ENCODE data around the gene ACP3. TPM values are rescaled to one million over a fixed set of nuclear protein-coding genes. Genes with fewer than 3 reads are reported as not detected.
"Not testable (repeated sequence)": the region's sequence is repeated elsewhere in the genome, so short reads cannot be mapped to it uniquely, and the experiment has no call there.

ACP3 gene
- total RNA-seq, 2 donors from 2014 or later, result 8.1 to 23.5 TPM

GRCh38 chr3:132395126-132395525 lies 77.9 kb downstream of the ACP3 start:
- DNase-seq, result no peak
- no peak for TF ChIP-seq CTCF (IDR thresholded peaks at IDR 0.05)
- no peak overlapping the region for H3K9ac ChIP-seq (ENCODE audit: low read depth in 2 of 2, low read length in 2 of 2)
- H3K4me3 ChIP-seq, result no peak overlapping the region
- no peak overlapping the region for H3K27ac ChIP-seq
- intact Hi-C loops (cut with DNase I), result loop anchor here (5.0 kb wide), 1 partner anchor 143 kb away; no protein-coding TSS in a partner anchor
- no peaks in the 10 kb centered on the region for H3K36me3 ChIP-seq
- H3K4me1 ChIP-seq, result no peaks in the 10 kb centered on the region
- no peaks in the 10 kb centered on the region for H3K27me3 ChIP-seq
- H3K9me3 ChIP-seq, result no peaks in the 10 kb centered on the region

- Histone ChIP-seq H3K9me3 (no peaks in the 10 kb centered on the region), H3K27ac (no peak overlapping the region), H3K9ac (ENCODE audit: low read depth in 2 of 2, low read length in 2 of 2) (no peak overlapping the region), H3K36me3 (no peaks in the 10 kb centered on the region), H3K4me3 (no peak overlapping the region), H3K4me1 (no peaks in the 10 kb centered on the region), H3K27me3 (no peaks in the 10 kb centered on the region)
- intact Hi-C loops (cut with DNase I), result loop anchor here (5.0 kb wide), 1 partner anchor 144 kb away; no protein-coding TSS in a partner anchor
- TF ChIP-seq CTCF (IDR thresholded peaks at IDR 0.05), result no peak
- no peak for DNase-seq
Measured at GRCh38 chr3:132396255-132396654, 79.0 kb downstream of the ACP3 start.

DNA sequence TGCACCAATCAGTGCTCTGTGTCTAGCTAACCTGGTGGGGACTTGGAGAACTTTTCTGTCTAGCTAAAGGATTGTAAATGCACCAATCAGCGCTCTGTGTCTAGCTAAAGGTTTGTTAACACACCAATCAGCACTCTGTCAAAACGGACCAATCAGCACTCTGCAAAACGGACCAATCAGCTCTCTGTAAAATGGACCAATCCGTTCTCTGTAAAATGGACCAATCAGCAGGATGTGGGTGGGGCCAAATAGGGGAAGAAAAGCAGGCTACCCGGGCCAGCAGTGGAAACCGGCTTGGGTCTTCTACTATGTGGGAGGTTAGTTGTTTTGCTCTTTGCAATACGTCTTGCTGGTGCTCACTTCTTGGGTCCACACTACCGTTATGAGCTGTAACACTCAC lies 79.6 kb downstream of the ACP3 start:
- intact Hi-C loops (cut with DNase I), result loop anchor here (5.0 kb wide), 1 partner anchor 144 kb away; no protein-coding TSS in a partner anchor
- H3K9ac ChIP-seq (ENCODE audit: low read depth in 2 of 2, low read length in 2 of 2); H3K4me1 ChIP-seq: not testable (repeated sequence)

GRCh38 chr3:132399054-132399929 lies 82.1 kb downstream of the ACP3 start:
- H3K9ac ChIP-seq (ENCODE audit: low read depth in 2 of 2, low read length in 2 of 2), result no peak overlapping the region
- no peak overlapping the region for H3K27ac ChIP-seq
- intact Hi-C loops (cut with DNase I), result loop anchor here (2.0 to 5.0 kb wide), 2 partner anchors 48 to 147 kb away; no protein-coding TSS in a partner anchor
- H3K4me1 ChIP-seq, result no peaks in the 10 kb centered on the region
- no peaks in the 10 kb centered on the region for H3K27me3 ChIP-seq
- peak; percentile 63 for TF ChIP-seq CTCF (IDR thresholded peaks at IDR 0.05)
- no peaks in the 10 kb centered on the region for H3K9me3 ChIP-seq
- no peaks in the 10 kb centered on the region for H3K36me3 ChIP-seq
- no peak overlapping the region for H3K4me3 ChIP-seq
- no peak for DNase-seq

More for the DNA sequence above, 79.6 kb downstream of the ACP3 start:
- H3K9me3 ChIP-seq, H3K27me3 ChIP-seq, H3K27ac ChIP-seq, H3K36me3 ChIP-seq, DNase-seq, H3K4me3 ChIP-seq: not testable (repeated sequence)

DNA sequence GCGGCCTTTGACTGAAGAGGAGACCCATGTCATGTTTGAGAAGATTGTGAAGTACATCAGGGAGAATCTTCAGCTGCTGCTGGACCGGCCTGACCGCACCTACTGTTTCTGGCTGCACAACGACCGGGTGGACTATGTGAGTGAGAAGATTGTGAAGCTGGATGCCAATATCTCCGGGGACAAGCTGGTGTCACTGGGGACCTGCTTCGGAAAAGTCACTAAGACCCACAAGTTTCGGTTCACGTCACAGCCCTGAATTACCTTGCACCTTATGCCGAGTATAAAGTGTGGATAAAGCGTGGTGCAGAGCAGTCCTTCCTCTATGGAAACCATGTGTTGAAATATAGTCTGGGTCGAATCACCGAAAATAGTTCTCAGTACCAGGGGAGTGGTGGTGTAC lies 84.0 kb downstream of the ACP3 start:
- no peaks in the 10 kb centered on the region for H3K9me3 ChIP-seq
- intact Hi-C loops (cut with DNase I), result no loop called here
- no peaks in the 10 kb centered on the region for H3K4me1 ChIP-seq
- H3K27me3 ChIP-seq, result no peaks in the 10 kb centered on the region
- no peak for TF ChIP-seq CTCF (IDR thresholded peaks at IDR 0.05)
- no peak overlapping the region for H3K27ac ChIP-seq
- no peak overlapping the region for H3K9ac ChIP-seq (ENCODE audit: low read depth in 2 of 2, low read length in 2 of 2)
- no peak overlapping the region for H3K4me3 ChIP-seq
- no peak for DNase-seq
- no peaks in the 10 kb centered on the region for H3K36me3 ChIP-seq

DNA sequence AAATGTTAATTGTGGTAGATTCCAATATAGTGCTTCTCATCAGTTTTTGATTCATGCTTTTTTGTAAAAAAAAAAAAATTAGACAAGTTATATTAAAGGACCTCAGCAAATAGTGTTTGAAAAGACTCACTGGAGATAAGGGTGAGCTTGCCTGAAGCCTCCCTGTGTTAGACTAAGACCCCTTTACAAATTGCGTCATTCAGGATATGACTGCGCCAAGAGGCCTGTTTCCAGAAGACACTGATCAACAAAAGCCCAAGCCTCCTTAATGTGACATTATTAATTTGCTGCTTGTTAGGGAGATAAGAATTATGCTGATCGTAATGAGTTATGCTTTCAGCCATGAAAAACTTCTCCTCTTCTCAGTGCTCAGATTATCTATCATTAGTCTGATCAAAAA lies 87.1 kb downstream of the ACP3 start:
- Histone ChIP-seq H3K27me3 (no peaks in the 10 kb centered on the region), H3K4me3 (no peak overlapping the region), H3K9ac (ENCODE audit: low read depth in 2 of 2, low read length in 2 of 2) (no peak overlapping the region), H3K4me1 (no peaks in the 10 kb centered on the region), H3K36me3 (no peaks in the 10 kb centered on the region), H3K27ac (no peak overlapping the region), H3K9me3 (no peaks in the 10 kb centered on the region)
- TF ChIP-seq CTCF (IDR thresholded peaks at IDR 0.05), result no peak
- DNase-seq, result no peak
- intact Hi-C loops (cut with DNase I), result no loop called here

Data from colonic mucosa (tissue), 4 donors.